HEK293 (cell line): ENCODE data around the gene FUT6.
A peak's percentile ranks its signal among the peaks of the same experiment; 100 is the strongest.

ENCODE experiments used
- CTCF ChIP-seq: fragments of 450-650 bp; formaldehyde crosslinking; IDR thresholded peaks from 2 replicates; pipeline ENCODE4 v1.5.1; 2016; ENCODE audit warnings: missing biosample characterization, missing genetic modification characterization
- PRDM1 ChIP-seq: fragments of 450-650 bp; formaldehyde crosslinking; IDR thresholded peaks from 2 replicates; pipeline ENCODE4; 2016; ENCODE audit warnings: missing biosample characterization, missing genetic modification characterization
- PRDM10 ChIP-seq: fragments of 450-650 bp; formaldehyde crosslinking; IDR thresholded peaks from 2 replicates; pipeline ENCODE4 v1.5.1; 2016; ENCODE audit warnings: missing biosample characterization, missing genetic modification characterization
- SALL2 ChIP-seq: fragments of 450-650 bp; formaldehyde crosslinking; IDR thresholded peaks from 2 replicates; pipeline ENCODE4 v1.5.0; 2017; ENCODE audit warnings: missing biosample characterization, mild to moderate bottlenecking, missing genetic modification characterization, borderline replicate concordance
- SP2 ChIP-seq: fragments of 450-650 bp; formaldehyde crosslinking; IDR thresholded peaks from 2 replicates; pipeline ENCODE4 v1.5.1; 2016; ENCODE audit warnings: missing biosample characterization, missing genetic modification characterization
- SP3 ChIP-seq: fragments of 450-650 bp; formaldehyde crosslinking; IDR thresholded peaks from 2 replicates; pipeline ENCODE4 v1.5.1; 2016; ENCODE audit warnings: missing biosample characterization, missing genetic modification characterization
- TCF7L2 ChIP-seq: IDR thresholded peaks from 2 replicates; pipeline ENCODE4 v1.6.1; 2011; ENCODE audit warnings: low read depth, mild to moderate bottlenecking, inconsistent platforms, low read length, moderate library complexity, borderline replicate concordance
- ZBTB26 ChIP-seq: fragments of 450-650 bp; formaldehyde crosslinking; optimal IDR thresholded peaks from 2 replicates; pipeline ENCODE3; 2016; ENCODE audit warnings: missing biosample characterization, mild to moderate bottlenecking, missing genetic modification characterization
- ZEB2 ChIP-seq: fragments of 450-650 bp; formaldehyde crosslinking; IDR thresholded peaks from 2 replicates; pipeline ENCODE4 v1.5.1; 2016; ENCODE audit warnings: missing biosample characterization, missing genetic modification characterization
- ZNF133 ChIP-seq: fragments of 450-650 bp; formaldehyde crosslinking; IDR thresholded peaks from 2 replicates; pipeline ENCODE4 v1.5.1; 2016; ENCODE audit warnings: missing biosample characterization, missing genetic modification characterization
- ZNF148 ChIP-seq: fragments of 450-650 bp; formaldehyde crosslinking; IDR thresholded peaks from 2 replicates; pipeline ENCODE4 v1.5.0; 2017; ENCODE audit warnings: missing biosample characterization, missing genetic modification characterization, borderline replicate concordance
- ZNF274 ChIP-seq, 2 experiments: fragments of 200-500 bp in 1 of 2; fragments of 450-650 bp in 1 of 2; sonication (Bioruptor generic) in 1 of 2; formaldehyde crosslinking in 1 of 2; IDR thresholded peaks; 2 replicates each; pipeline versions ENCODE4 v1.5.1 to v1.6.1; 2014 to 2016; ENCODE audit warnings: borderline replicate concordance in 1 of 2, inconsistent platforms in 1 of 2, low read length in 1 of 2, missing biosample characterization in 1 of 2, missing genetic modification characterization in 1 of 2
- ZNF292 ChIP-seq: fragments of 450-650 bp; formaldehyde crosslinking; IDR thresholded peaks from 2 replicates; pipeline ENCODE4 v1.5.1; 2016; ENCODE audit warnings: low read depth, missing biosample characterization, missing genetic modification characterization, borderline replicate concordance
- ZNF335 ChIP-seq: fragments of 450-650 bp; formaldehyde crosslinking; conservative IDR thresholded peaks from 2 replicates; pipeline ENCODE4 v1.5.1; 2016; ENCODE audit warnings: missing biosample characterization, missing genetic modification characterization
- ZNF366 ChIP-seq: fragments of 450-650 bp; formaldehyde crosslinking; conservative IDR thresholded peaks from 2 replicates; pipeline ENCODE4 v1.5.1; 2016; ENCODE audit warnings: missing biosample characterization, missing genetic modification characterization
- ZNF433 ChIP-seq: fragments of 450-650 bp; formaldehyde crosslinking; IDR thresholded peaks from 2 replicates; pipeline ENCODE4 v1.5.1; 2016; ENCODE audit warnings: missing biosample characterization, missing genetic modification characterization, low read depth
- ZNF513 ChIP-seq: fragments of 450-650 bp; IDR thresholded peaks from 2 replicates; pipeline ENCODE4 v1.5.1; 2018; ENCODE audit warnings: missing biosample characterization, missing genetic modification characterization
- ZNF529 ChIP-seq: fragments of 450-650 bp; formaldehyde crosslinking; IDR thresholded peaks from 2 replicates; pipeline ENCODE4 v1.5.1; 2017; ENCODE audit warnings: missing genetic modification characterization, missing biosample characterization; ENCODE audit not compliant: insufficient replicate concordance
- ZNF701 ChIP-seq: fragments of 450-650 bp; formaldehyde crosslinking; IDR thresholded peaks from 2 replicates; pipeline ENCODE4 v1.5.1; 2016; ENCODE audit warnings: missing biosample characterization, missing genetic modification characterization
- ZNF704 ChIP-seq: fragments of 450-650 bp; formaldehyde crosslinking; IDR thresholded peaks from 2 replicates; pipeline ENCODE4 v1.5.1; 2016; ENCODE audit warnings: missing biosample characterization, missing genetic modification characterization
- ZNF707 ChIP-seq: fragments of 450-650 bp; formaldehyde crosslinking; IDR thresholded peaks from 2 replicates; pipeline ENCODE4 v1.5.1; 2016; ENCODE audit warnings: missing biosample characterization, missing genetic modification characterization
- ZNF830 ChIP-seq: fragments of 450-650 bp; IDR thresholded peaks from 2 replicates; pipeline ENCODE4 v1.5.0; 2018; ENCODE audit warnings: missing biosample characterization, missing genetic modification characterization, low read depth, mild to moderate bottlenecking, moderate library complexity
- ZSCAN18 ChIP-seq: fragments of 450-650 bp; formaldehyde crosslinking; IDR thresholded peaks from 2 replicates; pipeline ENCODE4 v1.5.1; 2016; ENCODE audit warnings: missing biosample characterization, missing genetic modification characterization
- ZXDB ChIP-seq: fragments of 450-650 bp; formaldehyde crosslinking; IDR thresholded peaks from 2 replicates; pipeline ENCODE4 v1.5.1; 2016; ENCODE audit warnings: missing biosample characterization, missing genetic modification characterization

Gene FUT6

GRCh38 chr19:5828661-5829566, 10.6 kb downstream of the FUT6 start (continued):
- no peak for TF ChIP-seq ZNF707 (tag by site-specific recombination)
- no peak for TF ChIP-seq ZNF366
- TF ChIP-seq ZNF830 (tag by site-specific recombination): no peak
- peak; percentile 63 for TF ChIP-seq SP2 (tag by site-specific recombination)
- TF ChIP-seq ZNF292: no peak
- TF ChIP-seq SALL2 (tag by site-specific recombination): no peak
- TF ChIP-seq CTCF (tag by site-specific recombination): no peak
- peak; percentile 37 for TF ChIP-seq SP3 (tag by site-specific recombination)
- TF ChIP-seq ZNF701: no peak
- TF ChIP-seq ZNF133 (tag by site-specific recombination): no peak
- TF ChIP-seq ZNF433 (tag by site-specific recombination): no peak
- TF ChIP-seq ZNF335 (tag by site-specific recombination): peak; percentile 75
- TF ChIP-seq PRDM1 (tag by site-specific recombination): no peak
- TF ChIP-seq ZBTB26: peak; percentile 17
- peak; percentile 30 for TF ChIP-seq ZEB2 (tag by site-specific recombination)
- no peak for TF ChIP-seq ZNF274 (IDR thresholded peaks at IDR 0.05; ENCODE audit: low read length)
- TF ChIP-seq ZNF274 (tag by site-specific recombination; IDR thresholded peaks at IDR 0.05; ENCODE audit: borderline replicate concordance): no peak
- no peak for TF ChIP-seq ZNF704 (tag by site-specific recombination)
- no peak for TF ChIP-seq ZNF529
- no peak for TF ChIP-seq ZNF148 (tag by site-specific recombination)
- no peak for TF ChIP-seq ZNF513
- no peak for TF ChIP-seq TCF7L2
- TF ChIP-seq PRDM10: peak; percentile 40; the same call in 1 of the 2 replicates
- peak; percentile 73 for TF ChIP-seq ZXDB (tag by site-specific recombination)
- TF ChIP-seq ZSCAN18 (tag by site-specific recombination): no peak
